D341Med (cell line): Measurements from ENCODE around the gene FBXL22.

Experiments
- DNase-seq: peaks from one replicate; pipeline ENCODE4 v3.0.0; 2012; ENCODE audit warnings: low spot score

FBXL22 gene

DNA sequence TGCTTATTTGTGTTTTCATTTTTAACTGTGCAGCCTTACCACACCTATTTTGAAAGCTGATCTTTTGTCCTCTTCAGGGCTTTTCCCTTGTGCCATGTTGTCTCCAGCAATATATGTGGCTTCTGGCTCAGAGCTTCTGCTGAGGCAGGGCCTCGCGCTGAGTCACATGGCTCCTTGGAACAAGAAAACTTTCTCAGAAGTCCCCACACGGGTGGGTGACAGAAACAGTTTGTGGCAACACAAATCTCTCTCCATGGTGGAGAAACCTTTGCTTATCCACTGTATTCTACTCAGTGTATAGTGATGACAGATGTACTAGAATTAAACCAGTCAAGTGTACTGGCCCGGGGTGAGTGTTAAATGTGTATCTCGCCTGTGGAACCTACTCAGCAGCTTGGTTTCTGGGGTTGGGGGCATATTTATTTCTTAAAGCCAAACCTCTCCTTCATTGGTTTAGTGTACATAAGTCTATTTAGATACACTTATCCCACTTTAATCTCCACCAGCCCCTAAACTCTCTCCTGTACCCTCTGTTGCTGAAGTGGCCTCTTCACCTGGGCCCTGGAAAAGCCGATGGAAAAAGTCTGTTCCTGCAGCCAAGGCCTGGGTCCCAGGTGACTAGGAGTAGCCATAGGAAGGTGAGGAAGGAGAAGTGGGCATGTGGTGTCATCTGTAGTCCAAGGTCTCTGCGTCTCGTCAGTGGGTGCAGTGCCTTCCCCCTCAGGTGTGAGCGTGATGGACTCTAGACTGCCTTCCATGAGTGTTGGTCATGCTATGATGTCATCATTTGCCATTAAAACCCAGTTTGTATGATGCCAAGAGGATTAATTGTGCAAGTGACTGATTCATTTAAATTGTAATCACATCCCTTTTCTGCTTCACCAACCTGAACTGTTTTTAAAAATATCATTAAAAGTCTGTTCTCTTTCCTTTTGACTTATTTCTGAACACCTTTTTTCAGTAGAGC lies 3.2 kb upstream of the FBXL22 start:
- no peak for DNase-seq

GRCh38 chr15:63595065-63595464 lies 2.1 kb upstream of the FBXL22 start:
- no peak for DNase-seq

DNA sequence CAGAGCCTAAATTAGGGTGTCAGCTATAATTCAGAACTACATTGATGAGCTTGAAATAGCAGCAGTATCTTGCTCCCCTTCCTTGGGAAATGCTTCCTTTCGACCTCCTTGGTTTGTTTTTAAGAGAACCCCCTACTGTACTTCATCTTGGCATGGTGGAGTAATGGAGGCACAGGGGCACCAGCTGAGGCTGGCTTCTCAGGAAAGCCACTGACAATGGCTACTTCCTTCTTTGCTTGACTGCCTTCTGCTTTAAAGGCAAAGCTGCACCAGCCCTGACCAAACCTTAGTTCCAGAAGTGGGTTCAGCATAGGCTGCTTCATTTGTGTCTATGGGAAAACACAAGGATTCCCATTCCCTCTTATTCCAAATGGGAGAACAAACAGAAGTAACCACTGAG lies 1.5 kb upstream of the FBXL22 start:
- no peak for DNase-seq

DNA sequence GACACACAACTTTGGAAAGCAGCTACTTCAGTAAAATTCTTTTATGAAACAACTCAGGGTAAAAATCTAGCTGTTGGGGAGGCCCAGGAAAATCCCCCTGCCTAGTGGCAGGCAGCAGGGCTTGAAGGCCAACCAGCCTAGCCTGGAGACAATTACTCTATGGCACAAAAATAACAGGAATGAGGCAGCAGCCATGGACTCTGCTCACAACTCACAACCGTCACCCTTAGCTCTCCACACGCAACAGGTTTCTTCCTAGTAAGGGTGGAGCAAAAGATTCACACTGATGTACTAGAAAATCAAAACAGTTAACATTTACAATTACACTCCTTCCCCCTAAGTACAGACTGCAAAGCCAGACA lies 530 bp upstream of the FBXL22 start:
- DNase-seq = no peak

- DNase-seq = no peak
Measured at GRCh38 chr15:63597821-63598220, 634 bp downstream of the FBXL22 start.

DNA sequence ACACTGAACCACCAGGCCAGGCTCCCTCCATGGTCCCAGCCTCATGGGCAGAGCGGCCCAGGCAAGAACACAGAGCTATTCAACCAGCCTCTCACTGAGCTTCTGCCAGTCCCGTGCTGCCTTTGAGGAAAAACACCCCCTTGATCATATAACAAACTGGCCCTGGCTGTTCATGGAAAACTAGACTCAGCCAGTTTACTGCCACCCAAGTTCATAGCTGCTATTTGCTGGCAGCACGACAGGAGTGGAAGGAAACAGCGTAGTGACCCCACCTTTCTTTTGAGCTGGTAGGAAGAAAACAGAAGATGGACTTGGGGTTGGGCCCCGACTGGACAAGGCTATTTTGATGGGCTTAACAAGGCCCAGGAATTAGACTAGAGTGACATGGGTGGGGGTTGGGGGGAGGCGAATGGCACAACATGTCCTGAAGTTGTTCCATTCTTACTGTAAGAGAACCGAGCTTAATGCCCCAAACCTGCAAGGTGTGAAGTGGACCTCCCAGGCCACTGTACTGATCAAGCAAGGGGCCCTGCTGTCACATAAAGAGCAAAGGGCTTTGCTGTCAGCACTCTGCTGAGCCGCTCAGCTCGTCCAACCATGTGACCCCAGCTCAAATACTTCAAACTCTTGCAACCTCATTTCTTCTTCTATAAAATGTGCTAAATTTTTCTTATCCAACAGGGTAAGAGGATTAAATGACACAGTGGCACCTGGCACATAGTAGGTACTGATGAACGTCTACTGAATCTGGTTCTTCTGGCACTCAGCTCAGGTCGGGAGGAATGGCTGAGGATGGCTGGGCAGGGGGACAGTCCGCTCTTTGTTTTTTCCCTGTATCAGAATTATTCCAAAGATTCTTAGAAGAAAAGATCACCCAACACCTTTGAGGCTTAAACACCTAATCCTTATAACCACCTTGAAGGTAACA lies 1.6 kb downstream of the FBXL22 start:
- no peak for DNase-seq

DNA sequence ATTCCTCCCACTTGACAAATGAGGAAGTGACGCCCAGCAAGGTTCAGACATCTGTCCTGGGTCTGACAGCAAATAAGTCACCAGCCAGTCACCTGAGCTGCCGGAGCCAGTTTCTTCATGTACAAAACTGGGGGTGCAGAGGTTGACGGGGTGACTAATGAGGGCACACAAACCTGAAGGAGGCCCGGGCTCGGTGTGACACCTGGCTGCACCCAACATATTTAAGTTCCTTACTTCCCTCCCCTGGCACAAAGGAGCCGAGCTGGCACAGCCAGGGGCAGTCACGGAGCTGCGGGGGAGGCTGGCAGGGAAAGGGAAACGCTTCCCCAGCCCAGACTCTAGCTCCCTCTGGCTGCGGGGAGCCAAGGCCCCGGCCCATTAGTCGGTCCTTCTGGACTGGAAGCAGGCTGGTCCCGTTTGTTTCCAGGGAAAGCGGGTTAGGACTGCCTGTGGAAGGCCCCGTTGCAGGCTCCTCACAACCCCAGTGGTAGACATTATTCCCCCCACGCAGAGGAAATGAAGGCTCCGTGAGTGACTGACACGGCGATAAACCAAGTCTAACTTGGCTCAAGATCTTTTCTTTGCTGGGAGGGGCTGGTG lies 2.3 kb downstream of the FBXL22 start:
- DNase-seq = peak; percentile 77

DNA sequence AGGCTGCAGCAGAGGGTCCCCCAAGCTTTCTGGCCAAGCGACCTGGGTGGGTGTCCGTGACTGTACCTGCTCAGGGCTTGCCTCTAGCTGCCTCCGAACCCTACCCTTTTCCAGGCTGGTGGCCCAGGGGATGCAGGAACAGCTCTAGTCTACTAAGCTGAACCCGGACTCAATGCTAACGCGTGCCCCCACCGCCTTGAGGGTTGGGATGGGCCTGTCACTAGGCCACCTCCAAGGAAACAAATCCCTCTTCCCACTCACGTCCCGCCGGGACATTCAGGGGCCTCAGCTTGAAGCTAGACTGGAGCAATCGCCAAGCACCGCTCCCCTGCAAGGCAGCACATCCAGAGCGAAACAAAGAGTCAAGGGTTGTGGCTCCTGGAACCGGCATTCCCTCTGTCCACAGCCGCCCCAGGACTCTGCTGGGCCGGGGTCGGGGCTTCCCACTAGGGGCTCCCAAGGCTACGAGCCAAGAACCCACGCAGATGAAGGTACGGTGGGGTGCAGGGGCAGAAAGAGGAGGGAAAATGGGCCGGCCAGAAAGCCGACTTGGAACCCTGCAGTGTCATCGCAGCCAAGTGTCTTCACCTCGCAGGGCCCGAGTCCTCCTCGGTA lies 2.9 kb downstream of the FBXL22 start:
- DNase-seq = no peak

- peak; percentile 96 for DNase-seq
Measured at GRCh38 chr15:63600616-63601025, 3.4 kb downstream of the FBXL22 start.

GRCh38 chr15:63601026-63601703 lies 4.0 kb downstream of the FBXL22 start:
- peak; percentile 70 for DNase-seq

- DNase-seq = peak; percentile 51
Measured at GRCh38 chr15:63601704-63602185, 4.6 kb downstream of the FBXL22 start.

GRCh38 chr15:63602595-63602994 lies 5.4 kb downstream of the FBXL22 start:
- DNase-seq = no peak

- DNase-seq = no peak
Measured at GRCh38 chr15:63603516-63603915, 6.3 kb downstream of the FBXL22 start.

DNA sequence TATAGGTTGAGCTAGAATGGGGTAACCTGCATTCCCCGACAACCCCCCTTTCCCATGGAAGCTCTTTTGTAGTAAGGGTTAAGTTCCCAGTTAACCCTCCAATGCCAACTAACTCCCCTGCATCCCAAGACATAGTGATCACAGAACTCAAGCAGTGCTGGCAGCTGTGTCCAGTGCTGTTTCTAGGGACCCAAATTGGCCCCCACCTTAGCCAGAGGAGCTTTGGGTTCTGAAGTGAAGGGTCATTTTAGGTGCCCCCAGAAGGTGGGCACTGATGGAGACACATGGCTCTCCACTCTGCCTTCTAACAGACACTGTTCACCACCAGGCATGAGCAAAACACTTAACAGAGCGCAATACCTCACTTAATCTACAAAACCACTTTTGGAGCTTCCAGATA lies 7.1 kb downstream of the FBXL22 start:
- DNase-seq = no peak

DNA sequence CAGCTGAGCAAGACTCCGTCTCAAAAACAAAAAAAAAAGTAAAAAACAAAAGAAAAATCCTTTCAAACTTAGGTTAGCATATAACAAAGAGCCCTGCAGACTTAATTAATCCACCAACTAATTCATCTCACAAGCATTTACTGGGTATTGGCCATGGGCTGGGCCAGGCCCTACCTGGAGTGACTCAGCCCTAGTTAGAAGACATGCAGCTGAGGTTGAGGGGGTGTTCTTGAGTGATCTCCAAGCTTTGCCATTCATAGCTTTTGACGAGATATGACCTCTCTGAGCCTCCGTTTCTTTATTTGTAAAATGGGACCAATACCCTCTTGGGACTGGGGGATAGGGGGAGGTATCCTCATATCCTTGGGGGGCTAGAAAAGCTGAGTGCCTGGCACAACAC lies 7.8 kb downstream of the FBXL22 start:
- DNase-seq = no peak

- DNase-seq = no peak
Measured at GRCh38 chr15:63605816-63606215, 8.6 kb downstream of the FBXL22 start.

- DNase-seq = no peak
Measured at GRCh38 chr15:63606308-63606707, 9.1 kb downstream of the FBXL22 start.

DNA sequence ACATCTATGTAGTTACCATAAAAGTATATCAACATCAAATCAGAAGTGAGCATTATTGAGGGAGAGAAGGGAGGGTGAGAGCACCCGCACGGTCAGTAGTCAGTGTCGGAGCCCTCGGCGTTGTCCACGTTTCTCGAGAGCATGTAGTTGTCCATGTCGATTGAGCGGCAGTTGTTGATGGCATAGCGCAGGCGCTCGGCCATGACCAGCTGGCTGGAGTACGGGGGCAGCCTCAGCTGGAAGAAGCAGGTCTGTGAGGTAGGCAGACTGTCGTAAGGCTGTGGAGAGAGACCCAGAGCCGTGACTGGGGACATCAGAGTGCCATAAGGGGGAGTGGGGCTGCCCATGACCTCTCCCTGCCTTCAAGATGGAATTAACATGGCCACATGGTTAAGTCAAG lies 11.8 kb downstream of the FBXL22 start:
- DNase-seq = no peak

- DNase-seq = no peak
Measured at GRCh38 chr15:63609448-63609847, 12.3 kb downstream of the FBXL22 start.

DNA sequence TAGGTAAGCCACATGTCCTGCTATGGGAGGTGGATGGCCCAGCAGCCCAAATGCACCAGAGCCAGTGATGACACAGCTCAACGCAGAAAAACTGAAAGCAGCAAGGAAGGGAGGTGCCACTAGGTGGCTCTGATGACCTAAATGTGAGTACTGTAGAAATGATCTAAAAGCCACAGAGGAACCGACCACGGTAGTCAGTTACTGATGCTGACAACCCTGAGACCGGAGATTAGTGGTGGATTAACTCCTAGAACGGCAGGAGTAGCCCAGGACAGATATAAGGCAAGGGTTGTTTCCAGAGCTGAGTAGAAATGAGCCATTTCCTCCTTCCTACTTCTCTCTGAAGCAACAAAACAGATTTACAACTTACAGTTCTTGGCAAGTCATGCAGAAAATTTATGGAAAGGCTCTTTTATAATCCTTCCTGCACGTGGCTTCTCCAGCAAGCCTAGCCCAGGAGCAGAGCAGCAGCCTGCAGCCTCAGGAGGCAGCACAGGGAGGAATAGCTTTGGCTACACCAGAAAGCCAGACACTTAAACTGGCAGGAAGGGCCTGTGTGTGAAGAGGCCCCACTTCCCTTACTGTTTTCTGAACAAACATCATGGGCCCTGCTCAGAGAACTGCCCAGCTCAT lies 13.1 kb downstream of the FBXL22 start:
- peak; percentile 80 for DNase-seq

DNA sequence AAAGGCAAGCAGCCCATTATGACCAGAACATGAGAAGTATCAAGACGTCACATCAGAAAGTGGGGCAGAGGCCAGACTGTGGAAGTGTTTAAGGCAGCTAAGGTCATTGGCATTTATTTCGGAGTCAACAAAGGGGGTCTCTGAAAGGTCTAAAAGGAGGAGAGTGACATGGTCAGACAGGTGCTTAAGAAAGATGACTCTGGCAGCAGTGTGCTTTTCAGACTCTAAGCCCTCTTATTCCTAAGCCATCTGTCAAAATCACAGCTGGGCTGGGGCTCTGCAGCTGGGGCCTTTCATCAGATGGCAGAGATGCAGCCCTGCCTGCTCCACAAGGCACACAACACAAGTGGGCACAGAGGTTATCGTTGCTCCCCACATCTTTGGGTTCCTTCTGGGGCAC lies 14.0 kb downstream of the FBXL22 start:
- peak; percentile 72 for DNase-seq
